ENCODE results near the gene HINFP. TPM values are rescaled to one million over a fixed set of nuclear protein-coding genes. Genes with fewer than 3 reads are reported as not detected.

Gene HINFP
- total and polyA plus RNA-seq, 9 of the 15 experiments (the other 6 are each of a cell fraction or from before 2014, with no cell fraction given), result 13.8 to 34.1 (median 22.5) TPM

GRCh38 chr11:119100994-119101758 is 20.2 kb upstream of the HINFP start (continued):
- no peak for TF ChIP-seq ZBTB8A (IDR thresholded peaks at IDR 0.05; ENCODE audit: partially characterized antibody)
- TF ChIP-seq HMBOX1 (IDR thresholded peaks at IDR 0.05), result no peak
- no peak for TF ChIP-seq ZNF311 (CRISPR knock-in tag; IDR thresholded peaks at IDR 0.05)
- TF ChIP-seq POLR2B (IDR thresholded peaks at IDR 0.05; ENCODE audit: low read depth, partially characterized antibody), result no peak
- TF ChIP-seq IRF2 (CRISPR knock-in tag; IDR thresholded peaks at IDR 0.05), result no peak
- TF ChIP-seq PML (IDR thresholded peaks at IDR 0.05; ENCODE audit: low read length), result no peak
- no peak for TF ChIP-seq DNMT1 (IDR thresholded peaks at IDR 0.05)
- no peak for TF ChIP-seq ZNF644 (tag; IDR thresholded peaks at IDR 0.05; ENCODE audit: low read depth)
- no peak for TF ChIP-seq RUNX1 (IDR thresholded peaks at IDR 0.05; ENCODE audit: low read depth)
- TF ChIP-seq ZBTB43 (CRISPR knock-in tag; IDR thresholded peaks at IDR 0.05), result peak; percentile 39; the same call in 1 of the 2 replicates
- no peak for TF ChIP-seq MYBL2 (IDR thresholded peaks at IDR 0.05; ENCODE audit: low read depth)
- no peak for TF ChIP-seq MYBL2 (CRISPR knock-in tag; IDR thresholded peaks at IDR 0.05; ENCODE audit: borderline replicate concordance)
- peak; percentile 82 for TF ChIP-seq POLR2G (IDR thresholded peaks at IDR 0.05; ENCODE audit: low read depth, low read length)
- TF ChIP-seq PATZ1 (CRISPR knock-in tag; IDR thresholded peaks at IDR 0.05; ENCODE audit: borderline replicate concordance), result no peak
- TF ChIP-seq ZNF124 (CRISPR knock-in tag; IDR thresholded peaks at IDR 0.05), result no peak
- TF ChIP-seq KLF6 (CRISPR knock-in tag; IDR thresholded peaks at IDR 0.05; ENCODE audit: borderline replicate concordance), result no peak
- TF ChIP-seq NCOA2 (IDR thresholded peaks at IDR 0.05; ENCODE audit: partially characterized antibody in 2 of 2), result no peak
- TF ChIP-seq MTA3 (IDR thresholded peaks at IDR 0.05; ENCODE audit: borderline replicate concordance), result no peak
- TF ChIP-seq ZNF12 (CRISPR knock-in tag; IDR thresholded peaks at IDR 0.05), result no peak
- TF ChIP-seq MXI1 (IDR thresholded peaks at IDR 0.05; ENCODE audit: low read depth, low read length), result peak; percentile 50; the same call in 1 of the 2 replicates
- TF ChIP-seq MLX (CRISPR knock-in tag; conservative IDR thresholded peaks at IDR 0.05), result no peak
- TF ChIP-seq ZC3H8 (IDR thresholded peaks at IDR 0.05), result no peak
- TF ChIP-seq NFE2 (IDR thresholded peaks at IDR 0.05; ENCODE audit: low read depth), result no peak
